ENCODE data around the gene TAAR9.
"Not testable (repeated sequence)": the region's sequence is repeated elsewhere in the genome, so short reads cannot be mapped to it uniquely, and the experiment has no call there.

Gene TAAR9

GRCh38 chr6:132515386-132515785, 22.7 kb upstream of the TAAR9 start:
- no peak for DNase-seq

DNA sequence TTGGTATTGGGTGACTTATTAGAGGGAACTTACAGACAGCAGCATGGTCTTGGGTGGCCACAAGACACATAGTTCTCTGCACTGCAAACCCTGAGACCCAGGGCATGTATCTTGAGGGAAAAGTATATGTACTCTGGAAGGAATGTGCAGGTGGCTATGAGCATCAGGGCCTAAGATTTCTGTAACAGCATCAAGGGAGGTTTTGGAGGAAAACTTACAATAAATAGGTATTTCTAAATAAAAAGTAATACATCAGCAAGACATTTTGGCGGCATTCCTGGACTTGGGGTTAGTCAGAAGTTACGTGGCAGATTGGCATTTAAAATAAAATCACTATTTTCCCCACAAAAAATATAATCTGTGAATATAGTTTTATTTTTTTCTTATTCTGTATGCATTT, 17.1 kb upstream of the TAAR9 start:
- DNase-seq, result no peak

DNA sequence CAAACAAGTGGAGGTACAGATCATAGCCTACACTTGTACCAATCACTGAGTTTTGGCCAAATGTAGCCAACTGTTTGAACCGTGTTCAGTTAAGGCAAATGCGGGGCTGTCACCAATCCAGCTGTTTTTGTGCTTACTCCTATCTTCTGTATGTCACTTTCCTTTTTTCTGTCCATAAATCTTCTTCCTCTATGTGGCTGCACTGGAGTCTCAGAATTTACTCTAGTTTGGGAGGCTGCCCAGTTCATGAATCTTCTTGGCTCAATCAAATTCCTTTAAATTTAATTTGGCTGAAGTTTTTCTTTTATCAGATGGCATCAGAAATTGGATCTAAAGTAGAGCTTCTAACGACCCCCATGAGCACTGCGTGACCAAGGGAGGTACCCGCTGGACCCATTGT, 13.4 kb upstream of the TAAR9 start:
- DNase-seq, result no peak

DNA sequence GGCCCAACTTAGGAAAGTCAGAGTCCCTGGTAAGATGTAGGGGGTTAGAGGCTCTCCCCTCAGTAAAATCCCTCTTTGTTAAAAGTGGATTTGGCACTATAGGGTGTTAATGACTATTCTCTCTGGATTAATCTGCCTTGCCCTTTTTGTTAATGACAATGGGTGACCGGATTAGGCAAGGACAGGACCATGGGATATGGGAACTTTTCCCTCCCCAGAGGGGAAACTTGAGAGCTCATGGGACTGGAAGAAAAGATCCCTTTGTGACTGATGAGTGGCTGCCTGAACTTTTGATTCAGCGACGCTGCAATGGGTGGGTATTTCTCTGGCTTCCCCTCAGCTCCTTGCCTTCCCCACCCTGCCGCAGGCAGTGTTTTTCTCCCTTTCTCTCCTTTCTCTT, 12.2 kb upstream of the TAAR9 start:
- DNase-seq, result no peak

GRCh38 chr6:132526461-132526860, 11.6 kb upstream of the TAAR9 start:
- no peak for DNase-seq

DNA sequence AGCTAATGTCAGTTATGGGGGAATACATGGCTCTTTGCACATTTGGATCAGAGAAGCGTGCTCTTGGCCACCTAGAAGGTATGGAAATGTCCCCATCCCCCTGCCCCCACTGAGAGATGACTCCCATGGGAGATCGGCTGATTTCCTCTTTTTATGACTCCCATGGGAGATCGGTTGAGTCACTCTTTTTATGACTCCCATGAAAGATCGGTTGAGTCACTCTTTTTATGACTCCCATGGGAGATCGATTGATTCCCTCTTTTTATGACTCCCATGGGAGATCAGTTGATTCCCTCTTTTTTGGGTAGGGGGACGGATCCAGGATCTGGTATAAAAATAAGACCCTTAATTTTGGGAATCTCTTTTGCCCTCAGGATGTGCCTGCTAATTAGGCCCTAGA, 10.3 kb upstream of the TAAR9 start:
- DNase-seq, result no peak

- peak; percentile 85 for DNase-seq
Measured at GRCh38 chr6:132530293-132530974, 7.6 kb upstream of the TAAR9 start.

DNA sequence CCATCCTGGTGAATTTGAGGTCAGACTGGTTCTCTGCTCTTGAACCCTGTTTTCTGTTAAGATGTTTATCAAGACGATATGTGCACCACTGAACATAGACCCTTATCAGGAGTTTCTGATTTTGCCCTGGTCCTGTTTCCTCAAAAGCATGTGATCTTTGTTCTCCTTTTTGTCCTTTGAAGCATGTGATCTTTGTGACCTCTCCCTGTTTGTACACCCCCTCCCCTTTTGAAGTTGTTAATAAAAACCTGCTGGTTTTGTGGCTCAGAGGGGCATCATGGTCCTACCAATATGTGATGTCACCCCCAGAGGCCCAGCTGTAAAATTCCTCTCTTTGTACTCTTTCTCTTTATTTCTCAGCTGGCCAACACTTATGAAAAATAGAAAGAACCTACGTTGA, 3.5 kb upstream of the TAAR9 start:
- DNase-seq, result not testable (repeated sequence)

GRCh38 chr6:132537145-132537544, 932 bp upstream of the TAAR9 start:
- no peak for DNase-seq

- DNase-seq, result no peak
Measured at GRCh38 chr6:132544826-132545225, 6.7 kb downstream of the TAAR9 start.

GRCh38 chr6:132548746-132549463, 10.8 kb downstream of the TAAR9 start:
- DNase-seq, result no peak

- no peak for DNase-seq
Measured at GRCh38 chr6:132551214-132551613, 13.1 kb downstream of the TAAR9 start.

GRCh38 chr6:132552372-132552771, 14.3 kb downstream of the TAAR9 start, which contains the start of gene TAAR8:
Gene TAAR8, plus strand, starts transcription at chr6:132552672. Its CDS starts 21 bp downstream, at chr6:132552693.
- no peak for DNase-seq

DNA sequence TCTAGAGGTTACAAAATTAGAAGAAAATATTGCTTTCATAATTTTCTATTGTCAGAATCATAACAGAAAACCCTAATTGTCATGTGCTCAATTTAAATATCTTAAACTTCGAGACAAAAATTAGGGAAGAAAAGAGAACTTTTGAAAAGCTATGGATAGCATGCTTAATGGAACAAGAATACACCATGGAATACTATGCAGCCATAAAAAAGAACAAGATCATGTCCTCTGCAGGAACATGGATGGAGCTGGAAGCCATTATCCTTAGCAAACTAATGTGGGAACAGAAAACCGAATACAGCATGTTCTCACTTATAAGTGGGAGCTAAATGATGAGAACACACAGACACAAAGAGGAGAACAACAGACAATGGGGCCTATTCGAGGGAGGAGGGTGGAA, 22.0 kb downstream of the TAAR9 start:
- DNase-seq, result not testable (repeated sequence)

- DNase-seq, result no peak
Measured at GRCh38 chr6:132566404-132566803, 28.3 kb downstream of the TAAR9 start.

DNA sequence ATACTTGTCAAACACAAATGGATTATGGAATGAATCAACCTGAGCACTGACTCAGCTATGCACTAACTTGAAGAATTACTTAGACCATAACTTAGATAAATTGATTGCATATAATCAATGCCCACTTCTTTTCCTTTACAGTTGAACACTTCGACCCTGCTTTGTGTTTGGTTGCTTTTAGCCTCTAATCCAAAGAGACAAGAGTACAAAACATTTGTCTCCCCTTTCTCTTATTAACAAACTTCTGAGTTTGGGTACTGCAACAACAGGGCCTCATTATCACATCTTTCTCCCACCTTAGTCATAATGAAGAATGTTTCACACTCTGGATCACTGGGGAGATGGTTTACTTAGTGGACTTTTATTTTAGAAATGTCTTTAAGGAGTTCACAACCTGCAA, 29.5 kb downstream of the TAAR9 start:
- DNase-seq, result no peak

- DNase-seq, result no peak
Measured at GRCh38 chr6:132568611-132569010, 30.5 kb downstream of the TAAR9 start.

DNA sequence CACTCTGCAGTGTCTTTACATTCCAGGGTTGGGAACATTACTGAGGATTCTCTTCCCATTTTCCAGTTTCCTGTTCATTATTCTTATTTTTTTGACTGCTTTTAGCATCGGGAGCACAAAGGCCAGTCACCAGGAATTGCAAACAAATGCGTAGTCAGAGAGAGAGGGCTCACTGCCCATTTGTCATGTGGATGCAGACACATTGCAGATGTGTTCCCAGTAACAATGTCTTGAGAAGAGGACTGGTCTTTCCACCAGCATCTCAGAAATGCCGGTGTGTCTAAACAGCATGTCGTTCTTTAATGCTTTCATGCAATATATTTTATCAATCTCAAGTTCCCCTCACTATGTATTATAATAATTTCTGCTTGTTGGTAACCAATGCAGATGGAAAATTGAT, 31.1 kb downstream of the TAAR9 start:
- DNase-seq, result no peak

DNA sequence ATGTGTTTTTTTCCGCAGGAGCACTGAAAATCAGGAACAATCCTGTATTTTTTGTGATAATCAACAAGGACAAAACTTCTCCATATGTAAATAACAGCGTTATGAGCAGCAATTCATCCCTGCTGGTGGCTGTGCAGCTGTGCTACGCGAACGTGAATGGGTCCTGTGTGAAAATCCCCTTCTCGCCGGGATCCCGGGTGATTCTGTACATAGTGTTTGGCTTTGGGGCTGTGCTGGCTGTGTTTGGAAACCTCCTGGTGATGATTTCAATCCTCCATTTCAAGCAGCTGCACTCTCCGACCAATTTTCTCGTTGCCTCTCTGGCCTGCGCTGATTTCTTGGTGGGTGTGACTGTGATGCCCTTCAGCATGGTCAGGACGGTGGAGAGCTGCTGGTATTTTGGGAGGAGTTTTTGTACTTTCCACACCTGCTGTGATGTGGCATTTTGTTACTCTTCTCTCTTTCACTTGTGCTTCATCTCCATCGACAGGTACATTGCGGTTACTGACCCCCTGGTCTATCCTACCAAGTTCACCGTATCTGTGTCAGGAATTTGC, 32.2 kb downstream of the TAAR9 start, which contains the start of gene TAAR6:
TSS of gene TAAR6 (plus strand) at position 102 of the 557 bp plus-strand sequence. CDS start at position 102, 0 bp downstream.
- no peak for DNase-seq

DNA sequence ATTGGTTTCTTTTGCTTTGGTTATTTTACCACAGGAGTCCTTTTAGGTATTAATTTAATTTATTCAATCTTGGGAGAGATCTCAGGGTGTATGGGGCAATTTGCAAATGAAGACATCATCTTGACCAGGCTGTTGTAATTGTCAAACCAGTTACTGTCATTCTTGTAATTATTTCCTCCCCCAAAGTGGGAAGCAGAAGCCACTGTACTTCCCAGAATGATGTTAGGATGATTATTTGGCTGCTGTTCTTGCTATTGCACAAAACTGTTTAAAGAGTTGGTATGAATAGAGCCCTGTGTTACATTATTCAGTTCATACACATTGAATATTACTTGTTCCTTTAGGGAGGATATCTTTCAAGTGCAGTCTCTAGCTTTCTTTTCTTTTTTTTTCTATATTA, 33.7 kb downstream of the TAAR9 start:
- DNase-seq, result no peak

GRCh38 chr6:132584698-132585097, 46.6 kb downstream of the TAAR9 start:
- no peak for DNase-seq

DNA sequence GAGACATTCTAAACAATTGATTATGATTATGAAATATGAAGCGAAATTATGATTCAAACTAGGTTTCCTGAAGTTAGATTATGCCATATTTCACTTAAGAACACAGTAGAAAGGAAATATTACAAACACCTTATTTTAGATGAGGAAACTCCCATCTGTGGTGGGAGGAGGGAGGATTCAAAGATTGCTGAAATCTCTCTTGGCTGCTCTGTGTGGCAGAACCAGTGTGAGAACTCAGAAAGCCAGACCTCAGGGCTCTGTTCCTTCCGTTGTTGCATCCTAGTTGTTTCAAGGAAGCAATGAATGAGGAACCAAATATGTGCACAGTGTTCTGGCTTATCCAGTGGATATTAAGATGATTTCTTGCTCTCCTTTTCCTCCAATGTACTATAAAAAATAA, 49.3 kb downstream of the TAAR9 start:
- DNase-seq, result no peak

Measured in activated effector memory CD4-positive, alpha-beta T cell treated with anti-CD3 and anti-CD28 coated beads, Interleukin-2, amount 50 U/mL, for 16 hours (primary cell).